HG03439 (cell line): ENCODE measurements around the gene IQCM.

ENCODE experiments used
- ATAC-seq: cut with Tn5 transposase; IDR thresholded peaks from one replicate; pipeline ENCODE4 v1.9.1; 2021; ENCODE audit warnings: mild to moderate bottlenecking, moderate library complexity; ENCODE audit not compliant: unreplicated experiment

Gene IQCM

GRCh38 chr4:149815743-149816142 lies at the start of gene IQCM:
TSS of gene IQCM (minus strand) at chr4:149815843. CDS start at chr4:149742691, 73,152 bp downstream.
- no peak for ATAC-seq

GRCh38 chr4:149857446-149857845 lies 41.8 kb upstream of the IQCM start:
- no peak for ATAC-seq

GRCh38 chr4:149845743-149846142 lies 30.1 kb upstream of the IQCM start:
- no peak for ATAC-seq

- ATAC-seq = no peak
Observed at GRCh38 chr4:149841686-149842085, 26.0 kb upstream of the IQCM start.

- ATAC-seq = no peak
Observed at GRCh38 chr4:149838036-149838435, 22.4 kb upstream of the IQCM start.

- ATAC-seq = no peak
Observed at GRCh38 chr4:149836546-149836945, 20.9 kb upstream of the IQCM start.

GRCh38 chr4:149835280-149835679 lies 19.6 kb upstream of the IQCM start:
- no peak for ATAC-seq

GRCh38 chr4:149831656-149832208 lies 16.1 kb upstream of the IQCM start:
- no peak for ATAC-seq

- ATAC-seq = no peak
Observed at GRCh38 chr4:149830823-149831222, 15.2 kb upstream of the IQCM start.

GRCh38 chr4:149825336-149825735 lies 9.7 kb upstream of the IQCM start:
- no peak for ATAC-seq

- ATAC-seq = no peak
Observed at GRCh38 chr4:149823769-149824221, 8.2 kb upstream of the IQCM start.

GRCh38 chr4:149801416-149801815 lies 14.2 kb downstream of the IQCM start:
- no peak for ATAC-seq

GRCh38 chr4:149799546-149799945 lies 16.1 kb downstream of the IQCM start:
- ATAC-seq = no peak

- ATAC-seq = no peak
Observed at GRCh38 chr4:149796381-149796780, 19.3 kb downstream of the IQCM start.

GRCh38 chr4:149795256-149795655 lies 20.4 kb downstream of the IQCM start:
- no peak for ATAC-seq

- no peak for ATAC-seq
Observed at GRCh38 chr4:149794352-149794751, 21.3 kb downstream of the IQCM start.

- ATAC-seq = no peak
Observed at GRCh38 chr4:149793459-149793858, 22.2 kb downstream of the IQCM start.

GRCh38 chr4:149791851-149792250 lies 23.8 kb downstream of the IQCM start:
- no peak for ATAC-seq

GRCh38 chr4:149790172-149790907 lies 25.3 kb downstream of the IQCM start:
- ATAC-seq = no peak

GRCh38 chr4:149788300-149788699 lies 27.3 kb downstream of the IQCM start:
- no peak for ATAC-seq

- no peak for ATAC-seq
Observed at GRCh38 chr4:149785696-149786431, 29.8 kb downstream of the IQCM start.

- no peak for ATAC-seq
Observed at GRCh38 chr4:149784018-149784417, 31.6 kb downstream of the IQCM start.
